GM19463 (cell line): ENCODE data around the gene TMEM132C.

Experiments
- ATAC-seq: cut with Tn5 transposase; IDR thresholded peaks from one replicate; pipeline ENCODE4 v1.9.1; 2021; ENCODE audit warnings: mild to moderate bottlenecking, moderate library complexity; ENCODE audit not compliant: unreplicated experiment

Gene TMEM132C

DNA sequence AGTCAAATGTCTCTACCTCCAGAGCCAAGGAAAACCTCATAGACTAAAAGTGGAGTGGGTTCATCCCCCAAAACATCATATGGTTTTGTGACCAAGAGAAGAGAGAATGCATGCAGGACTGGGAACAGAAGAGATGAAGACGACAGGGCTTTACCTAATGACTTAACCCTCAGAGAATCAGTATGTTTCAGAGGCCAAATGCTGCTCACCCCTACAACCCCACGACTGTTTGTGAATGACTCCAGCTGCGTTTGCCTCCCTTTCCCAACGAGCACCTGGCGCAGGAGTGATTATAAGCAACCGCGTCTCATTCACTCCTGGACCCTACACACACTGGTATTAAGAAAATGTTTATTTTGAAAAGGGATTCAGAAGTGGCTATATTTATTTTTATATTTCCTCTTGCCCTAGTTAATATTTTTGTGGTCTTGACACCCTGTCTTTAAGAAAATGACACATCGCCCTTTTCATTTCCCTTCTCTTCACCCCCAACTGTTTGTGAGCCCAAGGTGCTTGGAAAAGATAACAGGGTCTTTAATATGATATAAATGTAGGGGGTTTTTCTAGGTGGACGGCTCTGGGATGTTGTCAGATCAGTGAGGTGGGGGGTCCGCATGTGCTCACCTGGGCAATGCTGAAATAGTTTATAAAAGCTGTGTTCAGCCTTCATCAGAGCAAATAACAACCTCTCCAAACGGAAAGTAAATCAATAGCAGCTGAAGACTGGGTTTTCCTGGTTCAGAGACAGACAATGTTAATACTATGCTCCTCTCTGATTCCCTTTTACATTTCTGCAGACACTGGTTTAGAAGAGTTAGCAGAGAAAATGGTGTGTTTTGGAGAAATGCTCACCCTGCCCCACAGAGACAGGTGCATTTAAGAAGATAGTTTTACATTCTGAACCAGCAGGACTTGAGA is 479.1 kb downstream of the TMEM132C start:
- no peak for ATAC-seq

DNA sequence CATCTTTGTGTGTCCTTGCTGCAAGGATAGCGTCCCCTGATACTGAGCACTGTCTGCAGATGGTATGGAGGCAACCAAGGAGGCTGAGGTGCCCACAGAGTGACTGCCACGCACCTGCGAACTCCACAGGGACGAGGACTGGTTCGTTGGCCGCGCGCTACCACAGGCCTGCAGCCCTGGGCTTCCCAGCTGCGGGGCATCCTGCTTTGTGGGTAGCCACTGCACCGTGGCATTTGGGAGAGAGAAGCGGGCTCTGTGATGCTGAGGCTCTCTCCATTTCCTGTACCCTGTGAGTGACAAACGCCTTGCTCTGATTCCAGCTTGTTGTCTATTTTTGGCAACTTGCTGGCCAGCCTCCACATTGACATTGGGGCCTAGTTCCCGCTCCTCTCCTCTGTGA is 480.5 kb downstream of the TMEM132C start:
- no peak for ATAC-seq

DNA sequence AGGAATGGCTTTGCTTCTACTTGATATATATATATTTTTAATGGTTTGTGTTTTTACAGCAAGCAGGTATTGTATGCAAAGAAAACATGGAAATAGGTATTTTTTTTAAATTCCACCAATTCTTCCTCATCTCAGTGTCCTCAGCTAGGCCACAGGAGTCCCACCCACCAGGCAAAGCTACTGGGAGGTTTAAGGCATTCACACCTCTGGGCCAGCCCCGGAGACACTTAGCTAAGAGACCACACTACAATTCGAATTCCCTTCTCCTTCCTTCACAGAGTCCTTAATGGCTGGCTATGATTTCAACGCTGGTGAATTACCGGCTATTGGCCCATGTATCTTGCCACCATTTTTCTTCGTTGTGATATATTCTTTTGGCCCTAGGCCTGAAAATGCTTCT is 485.4 kb downstream of the TMEM132C start:
- ATAC-seq: no peak

DNA sequence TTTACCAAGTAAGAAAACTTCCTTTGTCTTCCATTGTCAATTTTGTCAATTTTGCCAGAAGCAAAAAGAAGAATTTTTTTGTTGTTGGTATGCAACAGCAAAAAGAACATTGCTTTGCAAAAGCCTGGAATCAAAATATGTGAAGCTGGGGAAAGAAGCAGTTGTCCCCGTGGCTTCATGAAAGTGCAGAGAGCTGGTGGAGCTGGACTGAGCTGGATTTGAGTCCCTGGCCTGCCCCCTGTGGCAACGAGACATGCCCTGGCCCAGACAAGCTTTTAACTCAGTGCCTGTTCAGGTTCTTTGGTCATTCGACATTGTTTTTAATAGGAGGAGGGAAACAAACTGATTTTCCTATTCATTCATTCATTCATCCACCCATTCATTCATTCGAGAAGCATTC is 486.5 kb downstream of the TMEM132C start:
- ATAC-seq: no peak

DNA sequence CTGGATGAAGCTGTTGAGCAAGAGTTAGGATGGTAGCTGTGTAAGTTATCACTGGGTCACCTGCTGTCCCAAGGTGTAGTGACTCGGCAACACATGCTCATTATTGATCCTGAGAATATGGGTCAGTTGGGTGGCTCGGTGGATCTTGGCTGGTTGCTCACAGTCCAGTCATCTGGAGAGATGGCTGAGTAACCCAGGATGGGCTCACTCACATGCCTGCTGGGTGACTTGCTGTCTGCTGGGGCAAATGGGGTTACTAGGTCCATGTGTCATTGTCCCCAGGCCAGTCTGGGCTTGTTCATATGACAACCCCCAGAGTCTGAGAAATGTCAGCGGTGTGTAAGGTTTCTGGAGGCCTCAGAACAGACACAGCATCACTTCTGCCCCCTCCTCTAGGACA is 487.3 kb downstream of the TMEM132C start:
- ATAC-seq: no peak

DNA sequence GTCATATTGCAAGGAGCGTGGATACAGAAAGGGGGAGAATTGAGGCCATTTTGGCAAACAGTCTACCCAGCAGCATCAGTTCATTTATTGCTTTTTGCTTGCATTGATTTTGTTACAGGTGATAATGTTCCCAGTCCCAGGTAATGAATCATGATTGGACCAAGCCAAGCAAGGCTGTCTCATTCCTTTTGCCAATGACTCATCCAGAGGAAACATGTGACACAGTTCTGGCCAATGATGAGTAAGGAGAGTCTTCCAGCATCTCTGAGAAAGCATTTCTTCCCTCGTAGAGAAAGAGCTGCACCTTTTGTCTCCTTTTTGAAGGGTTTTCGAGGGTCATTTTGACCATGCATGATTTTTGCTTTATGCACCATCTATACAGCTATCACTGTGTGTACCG is 488.6 kb downstream of the TMEM132C start:
- ATAC-seq: no peak
